Effector CD8-positive, alpha-beta T cell (primary cell): Measurements from ENCODE around the gene FGF1.
"Not testable (repeated sequence)": the region's sequence is repeated elsewhere in the genome, so short reads cannot be mapped to it uniquely, and the experiment has no call there.

ENCODE experiments used
- DNase-seq: peaks from one replicate; lab custom pipeline; 2025; lab: John Stamatoyannopoulos, UW

The FGF1 gene

DNA sequence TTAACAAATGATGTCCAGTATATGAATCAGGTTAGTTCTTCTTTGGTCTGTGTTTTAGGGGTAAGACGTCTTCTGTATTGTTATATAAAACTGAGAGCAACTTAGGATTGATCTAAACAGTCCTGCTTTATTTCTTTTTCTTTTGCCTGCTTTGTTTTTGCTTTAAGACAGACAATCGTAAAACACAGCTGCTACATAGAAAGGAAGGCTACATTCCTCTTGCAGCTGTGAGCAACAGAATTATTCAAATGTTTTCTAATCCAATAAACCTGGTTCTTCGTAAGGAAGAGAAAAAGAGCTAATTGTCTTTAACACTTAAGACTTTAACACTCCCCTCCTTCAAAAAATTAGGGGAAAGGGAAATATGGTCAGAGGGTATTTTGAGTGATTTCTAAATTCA is 14.6 kb downstream of the FGF1 start:
- DNase-seq, result no peak

- DNase-seq, result no peak
Observed at GRCh38 chr5:142670804-142671203, 15.1 kb downstream of the FGF1 start.

GRCh38 chr5:142669477-142669876 is 16.4 kb downstream of the FGF1 start:
- no peak for DNase-seq

DNA sequence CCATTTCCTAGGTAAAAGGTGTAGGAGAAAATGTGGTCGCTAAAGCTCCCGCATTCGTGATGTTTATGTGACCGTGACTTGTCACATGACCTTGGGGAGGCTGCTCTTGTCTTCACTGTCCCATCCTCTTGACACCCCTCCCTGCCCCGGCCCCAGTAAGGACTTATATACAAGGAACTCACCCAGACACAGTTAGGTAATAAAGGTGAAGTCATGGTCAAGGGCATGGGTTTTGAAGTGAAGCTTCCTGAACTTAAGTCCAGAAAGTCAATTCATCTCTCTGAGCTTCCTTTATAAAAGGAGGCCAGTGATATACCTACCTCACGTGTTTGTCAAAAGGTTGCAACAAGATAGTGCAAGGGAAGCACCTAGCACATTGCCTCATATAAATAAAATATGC is 17.6 kb downstream of the FGF1 start:
- no peak for DNase-seq

DNA sequence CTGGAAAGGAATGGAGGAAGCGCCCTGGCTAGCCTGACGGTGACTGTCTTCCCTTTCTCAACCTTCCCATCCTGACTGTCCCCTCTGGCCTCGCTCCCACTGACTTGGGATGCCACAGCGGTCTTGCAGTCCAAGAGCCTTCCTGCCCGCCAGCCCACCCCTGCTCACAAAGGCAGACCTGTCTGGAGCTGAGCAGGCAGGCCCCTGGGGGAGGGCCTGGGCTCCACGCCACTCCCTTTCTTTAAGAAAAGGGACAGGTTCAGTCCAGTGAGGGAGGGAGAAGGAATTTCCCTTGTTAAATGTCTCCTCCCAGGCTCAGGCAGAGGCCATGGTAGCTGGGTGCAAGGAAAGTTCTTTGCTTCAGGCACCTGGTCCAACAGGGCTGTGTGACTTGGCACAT is 18.1 kb downstream of the FGF1 start:
- DNase-seq, result no peak

GRCh38 chr5:142664636-142665035 is 21.3 kb downstream of the FGF1 start:
- DNase-seq, result no peak

DNA sequence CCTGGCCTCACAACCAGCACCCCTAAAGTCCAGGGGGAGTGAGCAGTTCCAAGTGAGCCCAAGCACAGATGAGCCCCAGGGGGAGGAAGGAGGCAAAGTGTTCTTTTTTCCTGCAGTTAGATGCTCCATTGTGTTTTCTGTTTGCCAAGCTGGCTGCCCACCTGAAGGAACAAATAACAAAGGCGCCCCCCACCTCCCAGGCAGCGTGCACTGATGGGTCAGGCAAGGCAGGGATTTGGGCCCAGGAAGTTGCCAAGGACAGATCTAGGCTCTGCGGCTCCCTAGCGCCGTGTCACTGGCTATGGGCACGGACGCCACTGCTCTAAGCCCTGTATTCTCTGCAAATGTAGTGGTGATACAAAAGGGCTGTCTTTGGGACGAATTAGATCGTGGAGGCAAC is 21.8 kb downstream of the FGF1 start:
- DNase-seq, result no peak

DNA sequence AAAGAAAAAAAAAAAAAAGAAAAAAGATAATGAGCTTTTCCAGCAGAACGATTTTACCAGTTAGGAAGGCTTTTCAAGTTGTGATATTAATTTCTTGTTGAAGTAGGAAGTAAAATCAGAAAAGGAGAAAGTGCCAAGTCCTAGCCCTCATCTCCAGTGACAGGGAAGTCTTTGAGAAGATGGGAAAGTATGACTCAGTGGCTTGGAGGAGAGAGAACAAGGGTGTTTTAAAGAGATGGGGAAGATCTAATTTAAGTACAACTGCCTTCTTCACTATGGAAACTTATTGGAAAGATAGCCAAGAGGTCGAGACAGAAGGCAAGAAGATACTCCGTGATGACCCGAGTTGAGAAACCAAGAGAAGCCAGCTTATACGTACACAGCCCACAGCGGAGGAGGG is 22.6 kb downstream of the FGF1 start:
- no peak for DNase-seq

DNA sequence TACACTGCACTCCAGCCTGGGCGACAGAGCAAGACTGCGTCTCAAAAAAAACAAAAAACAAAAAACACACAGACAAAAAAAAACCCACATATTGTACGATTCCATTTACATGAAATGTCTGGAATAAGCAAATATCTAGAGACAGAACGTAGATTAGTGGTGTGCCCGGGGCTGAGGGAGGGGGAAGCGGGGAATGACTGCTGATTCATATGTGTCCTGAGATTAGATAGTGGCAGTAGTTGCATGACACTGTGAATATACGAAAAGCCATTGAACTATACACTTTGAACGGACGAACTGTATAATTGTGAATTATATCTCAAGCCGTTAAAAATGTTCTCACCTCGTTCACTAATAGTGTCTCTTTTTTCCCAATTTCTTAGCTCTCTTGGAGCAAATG is 23.9 kb downstream of the FGF1 start:
- DNase-seq, result no peak

DNA sequence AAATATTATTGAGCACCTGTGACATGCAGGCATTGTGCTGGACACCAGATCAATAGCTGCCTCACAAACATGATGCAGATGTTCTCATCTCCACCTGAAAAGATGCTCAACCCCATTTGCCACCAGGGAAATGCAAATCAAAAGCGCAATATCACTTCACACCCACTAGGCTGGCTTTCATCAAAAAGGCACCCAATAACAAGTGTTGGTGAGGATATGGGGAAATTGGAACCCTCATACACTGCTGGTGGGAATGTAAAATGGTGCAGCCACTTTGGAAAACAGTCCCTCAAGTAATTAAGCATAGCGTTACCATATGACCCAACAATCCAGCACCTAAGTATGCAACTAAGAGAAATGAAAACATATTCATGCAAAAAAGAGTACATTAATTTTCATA is 24.7 kb downstream of the FGF1 start:
- no peak for DNase-seq

GRCh38 chr5:142660731-142661130 is 25.2 kb downstream of the FGF1 start:
- DNase-seq, result no peak

GRCh38 chr5:142660196-142660595 is 25.7 kb downstream of the FGF1 start:
- DNase-seq, result no peak

DNA sequence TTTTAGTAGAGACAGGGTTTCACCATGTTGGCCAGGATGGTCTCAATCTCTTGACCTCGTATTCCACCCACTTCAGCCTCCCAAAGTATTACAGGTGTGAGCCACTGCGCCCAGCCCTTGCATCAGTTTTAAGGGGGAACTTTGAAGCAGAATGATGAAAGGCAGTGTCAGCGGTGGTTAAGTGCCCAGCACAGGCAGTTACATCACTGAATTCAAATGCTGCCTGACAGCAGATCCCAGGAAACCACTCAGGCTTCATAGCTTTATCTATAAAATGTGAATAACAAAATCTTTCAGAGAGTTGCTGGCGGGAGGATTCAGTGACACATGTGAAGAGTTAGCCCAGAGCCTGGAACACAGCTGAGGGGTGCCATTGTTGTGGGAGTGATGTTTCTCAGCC is 26.5 kb downstream of the FGF1 start:
- DNase-seq, result no peak

GRCh38 chr5:142658278-142658677 is 27.6 kb downstream of the FGF1 start:
- DNase-seq, result no peak

DNA sequence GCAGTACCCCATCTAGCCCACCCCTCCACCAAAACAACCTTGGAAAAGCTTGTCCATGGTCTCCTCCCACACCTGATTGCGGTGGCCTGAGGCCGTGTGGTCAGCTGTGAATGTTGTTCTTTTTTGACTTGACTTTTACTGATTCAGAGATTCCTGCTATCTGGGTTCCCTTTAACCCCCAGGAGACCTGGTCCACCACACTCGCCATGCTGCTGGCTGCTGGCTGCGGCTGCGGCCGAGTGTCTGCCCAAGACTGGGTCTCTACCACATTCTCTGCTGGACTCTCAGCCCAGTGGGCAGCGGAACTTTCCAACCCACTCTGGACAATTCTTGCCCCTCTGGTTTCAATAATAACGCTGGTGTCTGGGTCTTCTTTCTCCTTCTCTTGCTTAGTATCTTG is 28.4 kb downstream of the FGF1 start:
- DNase-seq, result no peak

- peak; percentile 39 for DNase-seq
Observed at GRCh38 chr5:142655339-142656267, 30.3 kb downstream of the FGF1 start.

GRCh38 chr5:142654578-142655058 is 31.3 kb downstream of the FGF1 start:
- no peak for DNase-seq

DNA sequence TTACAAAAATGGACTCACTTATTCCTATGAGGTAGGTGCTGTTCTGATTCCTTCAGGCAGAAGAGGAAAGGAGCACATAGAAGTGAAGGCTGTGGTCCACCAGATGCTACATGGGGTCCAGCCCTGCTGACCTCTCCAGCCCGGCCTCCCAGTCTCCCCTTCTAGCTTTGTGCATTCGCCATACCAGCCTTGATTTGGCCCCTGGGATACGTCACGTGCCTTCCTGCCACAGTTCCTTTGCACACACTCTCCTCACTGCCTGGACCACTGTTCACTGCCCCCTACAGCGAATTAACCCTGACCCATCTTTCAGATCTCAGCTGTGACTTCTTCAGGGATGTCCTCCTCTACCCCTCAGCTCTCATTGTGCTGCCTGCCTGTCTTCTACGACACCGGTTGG is 32.6 kb downstream of the FGF1 start:
- DNase-seq, result no peak

DNA sequence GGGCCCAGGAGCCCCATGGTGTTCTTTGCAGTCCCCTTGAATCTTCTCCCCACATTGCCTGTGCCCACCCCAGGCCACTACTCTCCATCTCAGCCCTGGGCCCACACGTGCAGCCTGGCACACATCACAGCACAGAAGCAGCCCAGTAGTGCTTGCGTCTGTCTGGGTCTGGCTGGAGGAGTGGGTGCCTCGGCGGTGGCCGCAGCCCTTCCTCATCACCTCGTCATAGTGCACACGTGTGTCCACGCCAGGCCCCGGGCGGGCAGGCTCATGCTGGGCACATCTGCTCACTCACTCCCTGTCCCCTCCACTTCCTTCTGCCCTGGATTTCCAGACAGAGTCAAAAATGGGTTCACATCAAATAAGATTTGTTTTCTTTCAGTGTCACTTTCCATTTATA is 33.3 kb downstream of the FGF1 start:
- DNase-seq, result no peak

GRCh38 chr5:142650881-142651280 is 35.0 kb downstream of the FGF1 start:
- no peak for DNase-seq

DNA sequence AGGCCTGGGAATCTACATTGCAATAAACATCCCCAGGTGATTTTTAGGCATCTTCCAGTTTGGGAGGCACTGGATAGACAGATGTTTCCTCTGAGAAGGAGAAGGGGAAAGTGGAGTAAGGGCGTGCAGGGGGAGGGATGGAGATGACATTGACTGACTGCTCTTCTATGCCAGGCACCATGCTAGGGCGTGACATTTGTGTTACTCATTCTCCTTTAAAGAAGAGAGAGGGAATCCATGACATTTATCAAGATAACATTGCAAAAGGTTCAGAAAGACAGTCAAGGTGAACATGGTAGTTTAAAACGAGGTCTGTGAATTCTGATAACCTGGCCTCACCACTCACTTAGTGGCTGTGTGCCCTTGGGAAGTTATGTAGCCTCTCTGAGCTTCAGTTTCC is 35.8 kb downstream of the FGF1 start:
- no peak for DNase-seq

GRCh38 chr5:142648108-142648507 is 37.8 kb downstream of the FGF1 start:
- DNase-seq, result not testable (repeated sequence)

GRCh38 chr5:142645456-142645855 is 40.4 kb downstream of the FGF1 start:
- no peak for DNase-seq
